Hepatocyte (in vitro differentiated cells): Measurements from ENCODE around the gene CLEC16A. TPM values are rescaled to one million over a fixed set of nuclear protein-coding genes. Genes with fewer than 3 reads are reported as not detected.

Experiments
- DNase-seq: peaks from one replicate; pipeline ENCODE4 v3.0.0-alpha.2; 2016; ENCODE audit warnings: low spot score
- H2AFZ ChIP-seq: fragments of 200-600 bp; sonication (generic); 2 replicates; pipeline ENCODE4 v1.6.0; 2016; ENCODE audit warnings: antibody characterized with exemption, mild to moderate bottlenecking
- H3K27ac ChIP-seq: fragments of 200-600 bp; sonication (generic); 2 replicates; pipeline ENCODE4 v1.5.1; 2016; ENCODE audit warnings: mild to moderate bottlenecking
- H3K27me3 ChIP-seq: fragments of 200-600 bp; sonication (generic); 2 replicates; pipeline ENCODE4 v1.6.1; 2016
- H3K36me3 ChIP-seq: fragments of 200-600 bp; sonication (generic); replicated peaks from 2 replicates; pipeline ENCODE4 v1.5.1; 2016; ENCODE audit warnings: low read depth; ENCODE audit not compliant: insufficient read depth
- H3K4me1 ChIP-seq: fragments of 200-600 bp; sonication (generic); 2 replicates; pipeline ENCODE4 v1.5.1; 2016; ENCODE audit warnings: mild to moderate bottlenecking, moderate library complexity; ENCODE audit not compliant: insufficient read depth
- H3K4me2 ChIP-seq: fragments of 200-600 bp; sonication (generic); 2 replicates; pipeline ENCODE4 v1.6.0; 2016
- H3K4me3 ChIP-seq: fragments of 200-600 bp; sonication (generic); 2 replicates; pipeline ENCODE4 v1.5.1; 2016; ENCODE audit warnings: mild to moderate bottlenecking
- H3K79me2 ChIP-seq: fragments of 200-600 bp; sonication (generic); 2 replicates; pipeline ENCODE4 v1.6.0; 2017; ENCODE audit warnings: mild to moderate bottlenecking
- H3K9me2 ChIP-seq: fragments of 200-600 bp; sonication (generic); replicated peaks from 2 replicates; pipeline ENCODE4 v1.6.0; 2017; ENCODE audit warnings: mild to moderate bottlenecking; ENCODE audit not compliant: insufficient read depth
- H3K9me3 ChIP-seq: fragments of 200-600 bp; sonication (generic); 2 replicates; pipeline ENCODE4 v1.5.1; 2016; ENCODE audit warnings: low read depth, mild to moderate bottlenecking
- H4K20me1 ChIP-seq: fragments of 200-600 bp; sonication (generic); 2 replicates; pipeline ENCODE4 v1.6.0; 2016; ENCODE audit warnings: mild to moderate bottlenecking; ENCODE audit not compliant: insufficient read depth, poor library complexity, severe bottlenecking
- EZH2 ChIP-seq: fragments of 200-600 bp; sonication (generic); IDR thresholded peaks from 2 replicates; pipeline ENCODE4 v1.6.1; 2016; ENCODE audit warnings: antibody characterized with exemption, mild to moderate bottlenecking, borderline replicate concordance
- EZH2phosphoT487 ChIP-seq: fragments of 200-600 bp; sonication (generic); IDR thresholded peaks from one replicate; pipeline ENCODE4 v1.6.1; 2018; ENCODE audit warnings: antibody characterized with exemption, mild to moderate bottlenecking, low read depth, moderate library complexity; ENCODE audit not compliant: unreplicated experiment, severe bottlenecking
- WGBS: methylation state at CpG from one replicate; pipeline ENCODE4 v1.1.6; 2016; ENCODE audit warnings: low lambda C conversion rate; ENCODE audit errors: missing lambda C conversion rate; 5-methylcytosine and 5-hydroxymethylcytosine counted together
- polyA plus RNA-seq: library from polyadenylated mRNA; unstranded; fragments of >200 nt; fragmentation: Nextera tagmentation; extraction: Ambion mirVana; gene quantifications from 2 replicates; pipeline ENCODE4 v1.2.1, GENCODE V29; 2016
- total RNA-seq: library from RNA; depleted of rRNA; stranded (reverse); fragments of >200 nt; gene quantifications from 2 replicates; pipeline ENCODE4 v1.2.3, GENCODE V29; 2014
- TF ChIP-seq, protein P1 (sequence below): fragments of 200-600 bp; sonication (generic); IDR thresholded peaks from 2 replicates; pipeline ENCODE4 v1.5.1; 2016; ENCODE audit warnings: antibody characterized with exemption, mild to moderate bottlenecking; ENCODE audit not compliant: poor library complexity

CLEC16A gene
- total and polyA plus RNA-seq, 2 experiments from 2014 or later, result 22.3 to 22.6 TPM

DNA sequence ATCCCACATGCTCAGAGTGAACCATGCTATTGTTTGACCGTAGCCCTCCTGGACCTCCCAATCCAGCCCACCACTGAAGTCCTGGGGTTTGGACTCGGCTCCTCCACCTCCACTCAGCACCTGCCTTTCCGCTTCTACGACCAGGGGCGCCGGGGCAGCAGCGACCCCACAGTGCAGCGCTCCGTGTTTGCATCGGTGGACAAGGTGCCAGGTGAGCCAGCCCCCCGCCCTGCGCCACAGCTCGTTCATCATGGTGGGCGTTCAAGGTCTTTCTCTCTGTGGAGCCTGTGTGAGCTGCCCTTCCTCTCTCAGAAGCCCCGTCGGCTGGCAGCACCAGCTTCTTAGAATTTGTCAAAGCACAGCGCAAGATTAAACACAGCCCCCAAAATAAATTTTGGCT lies 181.6 kb downstream of the CLEC16A start:
- Histone ChIP-seq H3K36me3 (no peaks in the 10 kb centered on the region), H3K9me3 (no peaks in the 10 kb centered on the region), H4K20me1 (no peaks in the 10 kb centered on the region), H3K9me2 (no peaks in the 10 kb centered on the region), H3K4me1 (peaks cover 32% of the 10 kb centered on the region), H3K27ac (no peak overlapping the region), H3K4me2 (no peak overlapping the region), H3K79me2 (no peaks in the 10 kb centered on the region), H3K27me3 (no peaks in the 10 kb centered on the region), H2AFZ (no peak overlapping the region), H3K4me3 (no peak overlapping the region)
- TF ChIP-seq EZH2 (no peak), EZH2phosphoT487 (no peak)
- TF ChIP-seq, protein P1, sequence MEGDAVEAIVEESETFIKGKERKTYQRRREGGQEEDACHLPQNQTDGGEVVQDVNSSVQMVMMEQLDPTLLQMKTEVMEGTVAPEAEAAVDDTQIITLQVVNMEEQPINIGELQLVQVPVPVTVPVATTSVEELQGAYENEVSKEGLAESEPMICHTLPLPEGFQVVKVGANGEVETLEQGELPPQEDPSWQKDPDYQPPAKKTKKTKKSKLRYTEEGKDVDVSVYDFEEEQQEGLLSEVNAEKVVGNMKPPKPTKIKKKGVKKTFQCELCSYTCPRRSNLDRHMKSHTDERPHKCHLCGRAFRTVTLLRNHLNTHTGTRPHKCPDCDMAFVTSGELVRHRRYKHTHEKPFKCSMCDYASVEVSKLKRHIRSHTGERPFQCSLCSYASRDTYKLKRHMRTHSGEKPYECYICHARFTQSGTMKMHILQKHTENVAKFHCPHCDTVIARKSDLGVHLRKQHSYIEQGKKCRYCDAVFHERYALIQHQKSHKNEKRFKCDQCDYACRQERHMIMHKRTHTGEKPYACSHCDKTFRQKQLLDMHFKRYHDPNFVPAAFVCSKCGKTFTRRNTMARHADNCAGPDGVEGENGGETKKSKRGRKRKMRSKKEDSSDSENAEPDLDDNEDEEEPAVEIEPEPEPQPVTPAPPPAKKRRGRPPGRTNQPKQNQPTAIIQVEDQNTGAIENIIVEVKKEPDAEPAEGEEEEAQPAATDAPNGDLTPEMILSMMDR, result no peak
- DNase-seq, result no peak
- 97% methylated on average over 17 of the region's 17 CpGs for WGBS

DNA sequence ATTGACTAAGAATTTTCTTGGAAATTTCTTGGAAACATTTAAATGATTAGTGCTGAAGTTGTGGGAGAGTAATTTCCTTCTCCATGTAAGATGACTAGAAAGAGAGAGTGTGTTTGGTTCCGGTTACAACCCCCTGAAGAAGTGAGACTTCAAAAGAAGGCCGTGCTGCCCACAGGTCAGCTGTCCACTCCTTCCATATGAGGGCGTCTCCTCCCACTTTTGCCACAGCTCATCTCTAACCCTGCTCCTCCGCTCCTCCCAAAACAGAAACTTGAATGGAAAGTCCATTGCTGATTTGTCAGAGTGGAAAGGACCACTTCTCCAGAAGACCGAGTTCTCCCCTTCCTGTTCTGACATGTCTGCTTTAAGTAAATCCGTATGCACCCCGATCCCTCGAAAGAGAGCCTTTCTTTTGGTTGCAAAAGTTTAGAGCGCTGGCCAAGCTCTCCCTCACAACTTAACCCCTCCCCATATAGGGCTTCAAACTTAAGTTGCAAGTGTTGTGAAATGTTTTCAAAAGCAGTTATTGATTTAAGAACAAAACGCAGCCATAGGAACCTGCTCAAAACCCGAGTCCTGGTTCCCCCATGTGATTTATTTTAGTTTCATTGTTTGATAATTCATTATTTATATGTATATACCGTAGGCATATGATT lies 182.2 kb downstream of the CLEC16A start:
- H4K20me1 ChIP-seq, result no peaks in the 10 kb centered on the region
- no peaks in the 10 kb centered on the region for H3K9me3 ChIP-seq
- no peak overlapping the region for H2AFZ ChIP-seq
- DNase-seq, result no peak
- no peaks in the 10 kb centered on the region for H3K36me3 ChIP-seq
- TF ChIP-seq EZH2phosphoT487 (no peak), EZH2 (no peak)
- TF ChIP-seq, protein P1, result no peak
- no peaks in the 10 kb centered on the region for H3K9me2 ChIP-seq
- no peak overlapping the region for H3K27ac ChIP-seq
- no peaks in the 10 kb centered on the region for H3K27me3 ChIP-seq
- H3K4me1 ChIP-seq, result peaks cover 36% of the 10 kb centered on the region
- no peak overlapping the region for H3K4me2 ChIP-seq
- H3K4me3 ChIP-seq, result no peak overlapping the region
- 90% methylated on average over 12 of the region's 12 CpGs for WGBS
- no peaks in the 10 kb centered on the region for H3K79me2 ChIP-seq

DNA sequence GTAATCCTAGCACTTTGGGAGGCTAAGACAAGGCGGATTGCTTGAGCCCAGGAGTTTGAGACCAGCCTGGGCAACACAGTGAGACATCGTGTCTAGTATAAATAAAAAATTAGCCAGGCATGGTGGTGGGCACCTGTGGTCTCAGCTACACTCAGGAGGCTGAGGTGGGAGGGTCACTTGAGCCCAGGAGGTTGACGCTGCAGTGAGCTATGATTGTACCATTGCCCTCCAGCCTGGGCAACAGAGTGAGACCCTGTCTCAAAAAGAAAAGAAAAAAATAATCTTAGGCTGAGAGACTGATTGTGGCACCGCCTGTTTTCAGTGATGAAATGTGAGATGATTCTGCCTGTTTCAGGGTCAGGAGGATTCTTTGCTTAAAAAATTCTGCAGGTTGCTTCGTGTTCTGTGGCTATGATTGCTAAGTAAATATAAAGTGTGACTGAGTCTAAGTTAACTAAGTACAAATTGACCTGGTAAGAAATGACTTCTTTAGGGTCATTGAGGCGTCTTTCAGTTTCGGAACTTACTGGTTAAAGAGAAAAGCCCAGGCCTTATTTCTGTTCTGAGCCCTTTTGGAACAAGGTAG lies 183.3 kb downstream of the CLEC16A start:
- H3K4me1 ChIP-seq, result peaks cover 28% of the 10 kb centered on the region
- WGBS, result 81% methylated on average over 7 of the region's 7 CpGs
- no peak for DNase-seq

More for the DNA sequence above, 183.3 kb downstream of the CLEC16A start:
- Histone ChIP-seq H2AFZ (no peak overlapping the region), H3K27me3 (no peaks in the 10 kb centered on the region), H3K79me2 (no peaks in the 10 kb centered on the region), H3K27ac (no peak overlapping the region), H4K20me1 (no peaks in the 10 kb centered on the region), H3K4me3 (no peak overlapping the region), H3K4me2 (no peak overlapping the region), H3K36me3 (no peaks in the 10 kb centered on the region), H3K9me3 (no peaks in the 10 kb centered on the region), H3K9me2 (no peaks in the 10 kb centered on the region)
- TF ChIP-seq, protein P1, result no peak
- no peak for TF ChIP-seq EZH2phosphoT487
- no peak for TF ChIP-seq EZH2
